K562 (cell line): ENCODE data around the gene NUBP2. TPM values are rescaled to one million over a fixed set of nuclear protein-coding genes. Genes with fewer than 3 reads are reported as not detected.
A peak's percentile ranks its signal among the peaks of the same experiment; 100 is the strongest.

Experiments used
- ATF7 ChIP-seq: fragments of 450-650 bp; IDR thresholded peaks from 2 replicates; pipeline ENCODE4 v1.7.1; 2014; ENCODE audit warnings: mild to moderate bottlenecking, moderate library complexity
- BHLHE40 ChIP-seq: IDR thresholded peaks from 2 replicates; pipeline ENCODE4 v1.6.1; 2011; ENCODE audit warnings: low read length, improper control_type of control experiment
- CREM ChIP-seq: IDR thresholded peaks from 2 replicates; pipeline ENCODE4 v1.6.1; 2014; ENCODE audit warnings: antibody characterized with exemption, low read depth
- CTBP1 ChIP-seq: fragments of 450-650 bp; IDR thresholded peaks from 2 replicates; pipeline ENCODE4 v1.6.1; 2016; ENCODE audit warnings: borderline replicate concordance
- CXXC5 ChIP-seq: fragments of 250-450 bp; sonication (Bioruptor Pico); IDR thresholded peaks from 2 replicates; pipeline ENCODE4 v1.8.0; 2022; ENCODE audit warnings: inconsistent platforms, mild to moderate bottlenecking, moderate library complexity
- E2F6 ChIP-seq, 2 experiments: IDR thresholded peaks; 2 replicates each; pipeline ENCODE4 v1.6.1; 2011; ENCODE audit warnings: borderline replicate concordance in 1 of 2, control low read depth in 1 of 2, low read depth in 1 of 2, low read length in 1 of 2, mild to moderate bottlenecking in 1 of 2, mixed read lengths in 1 of 2, moderate library complexity in 1 of 2; ENCODE audit not compliant: insufficient read depth in 1 of 2, insufficient read length in 1 of 2, poor library complexity in 1 of 2, severe bottlenecking in 1 of 2; ENCODE audit errors: extremely low read depth in 1 of 2
- ETS1 ChIP-seq: conservative IDR thresholded peaks from 2 replicates; pipeline ENCODE4 v1.6.1; 2011; ENCODE audit warnings: low read depth, mild to moderate bottlenecking, low read length; ENCODE audit not compliant: control insufficient read depth
- FOXM1 ChIP-seq, 2 experiments: fragments of 450-650 bp in 1 of 2; sonication (generic) in 1 of 2; formaldehyde crosslinking in 1 of 2; IDR thresholded peaks; 2 replicates each; pipeline versions ENCODE4 v1.6.1 to v1.9.0; 2017 to 2022; ENCODE audit warnings: low read depth in 2 of 2, mild to moderate bottlenecking in 2 of 2, missing genetic modification reagents in 1 of 2, moderate library complexity in 1 of 2
- MCM5 ChIP-seq: fragments of 450-650 bp; IDR thresholded peaks from 2 replicates; pipeline ENCODE4 v1.6.1; 2016; ENCODE audit warnings: low read depth
- MEIS2 ChIP-seq: fragments of 450-650 bp; IDR thresholded peaks from 2 replicates; pipeline ENCODE4 v1.6.1; 2014; ENCODE audit warnings: mild to moderate bottlenecking; ENCODE audit not compliant: partially characterized antibody
- MXI1 ChIP-seq: IDR thresholded peaks from 2 replicates; pipeline ENCODE4 v1.6.1; 2011; ENCODE audit warnings: low read depth, mild to moderate bottlenecking, improper control_type of control experiment, low read length
- NFIC ChIP-seq: fragments of 450-650 bp; IDR thresholded peaks from 2 replicates; pipeline ENCODE4 v1.6.1; 2017; ENCODE audit warnings: mild to moderate bottlenecking, inconsistent platforms
- REST ChIP-seq, 2 experiments: fragments of 450-650 bp; formaldehyde crosslinking in 1 of 2; IDR thresholded peaks; 2 replicates each; pipeline versions ENCODE4 v1.4.0 to v1.6.1; 2014 to 2020; ENCODE audit warnings: mild to moderate bottlenecking in 2 of 2, borderline replicate concordance in 1 of 2, low read depth in 1 of 2
- SAFB ChIP-seq: fragments of 200-400 bp; formaldehyde crosslinking; IDR thresholded peaks from 2 replicates; pipeline ENCODE4 v1.6.1; 2017; ENCODE audit warnings: low read depth, low read length, borderline replicate concordance
- SETDB1 ChIP-seq: IDR thresholded peaks from one replicate; pipeline ENCODE4 v1.6.1; 2012; ENCODE audit warnings: low read length, control low read depth, inconsistent platforms
- SMC3 ChIP-seq: conservative IDR thresholded peaks from 2 replicates; pipeline ENCODE4 v1.6.1; 2011; ENCODE audit warnings: low read depth, low read length, improper control_type of control experiment; ENCODE audit not compliant: insufficient read depth
- ZBTB7A ChIP-seq: IDR thresholded peaks from 2 replicates; pipeline ENCODE4 v1.6.1; 2011; ENCODE audit warnings: low read depth, mild to moderate bottlenecking, low read length, moderate library complexity, borderline replicate concordance; ENCODE audit not compliant: control insufficient read depth
- polyA plus RNA-seq, 8 experiments: library from polyadenylated mRNA; depleted of rRNA in 4 of 8; stranded (reverse) in 5 of 8; unstranded in 3 of 8; fragments of >200 nt; fragmentation: Nextera tagmentation in 2 of 8; fragmentation: Illumina TruSeq in 1 of 8; extraction: Ambion mirVana in 2 of 8; extraction: Trizol in 1 of 8; gene quantifications; 2 replicates each; pipeline versions ENCODE4 v1.2.1 to v1.2.3, GENCODE V29; 2011 to 2014; ENCODE audit warnings: inconsistent platforms in 1 of 8, missing spikeins in 1 of 8
- total RNA-seq, 7 experiments: library from RNA; depleted of rRNA in 6 of 7; stranded (reverse); fragments of >200 nt in 6 of 7; fragmentation: Illumina TruSeq in 2 of 7; extraction: Trizol in 2 of 7; gene quantifications; 2 replicates each; pipeline versions ENCODE4 v1.2.1 to v1.2.3, GENCODE V29; 2011 to 2021; ENCODE audit warnings: low replicate concordance in 1 of 7

The NUBP2 gene
- total and polyA plus RNA-seq, 9 of the 15 experiments (the other 6 are each of a cell fraction or from before 2014, with no cell fraction given) = 1.8 to 115 (median 24.0) TPM

GRCh38 chr16:1812732-1813163 is 30.0 kb downstream of the NUBP2 start (continued):
- TF ChIP-seq REST (IDR thresholded peaks at IDR 0.05; ENCODE audit: borderline replicate concordance) (peak; percentile 77), REST (CRISPR knock-in tag; IDR thresholded peaks at IDR 0.05; ENCODE audit: low read depth) (no peak), ETS1 (peak; percentile 46; the same call in 1 of the 2 replicates), SMC3 (peak; percentile 78), CREM (peak; percentile 51; the same call in 1 of the 2 replicates), ATF7 (peak; percentile 20; the same call in 1 of the 2 replicates), NFIC (peak; percentile 41), CXXC5 (CRISPR knock-in tag) (0 out of 2 replicates have a peak, but pooled peaks have one; percentile 17), FOXM1 (IDR thresholded peaks at IDR 0.05; ENCODE audit: low read depth) (peak; percentile 18; the same call in 1 of the 2 replicates), FOXM1 (CRISPR knock-in tag; IDR thresholded peaks at IDR 0.05; ENCODE audit: low read depth) (no peak), MCM5 (no peak), ZBTB7A (0 out of 2 replicates have a peak, but pooled peaks have one; percentile 27), CTBP1 (peak; percentile 21; the same call in 1 of the 2 replicates), SAFB (peak; percentile 34; the same call in 1 of the 2 replicates), MEIS2 (peak; percentile 30), MXI1 (peak; percentile 42; the same call in 1 of the 2 replicates), BHLHE40 (0 out of 2 replicates have a peak, but pooled peaks have one; percentile 30), SETDB1 (no peak), E2F6 (IDR thresholded peaks at IDR 0.05; ENCODE audit: borderline replicate concordance in 1 of 2, extremely low read depth in 1 of 2, insufficient read depth in 1 of 2, insufficient read length in 1 of 2, low read depth in 1 of 2, low read length in 1 of 2, poor library complexity in 1 of 2, severe bottlenecking in 1 of 2) (peak; percentile 44 to 68)
